Renal pelvis (tissue), 12 donors: Measurements from ENCODE around the gene IFT80. TPM values are rescaled to one million over a fixed set of nuclear protein-coding genes. Genes with fewer than 3 reads are reported as not detected.

Experiments used
- DNase-seq: peaks from one replicate; pipeline ENCODE4 v3.0.0-alpha.2; 2013
- long read RNA-seq, 16 experiments: transcript quantifications; one replicate each; lab custom pipeline, GENCODE V29; 2026
- polyA plus RNA-seq, 3 donors: library from polyadenylated mRNA; unstranded; fragments of 120-200 nt; gene quantifications; one replicate each; pipeline ENCODE4 v1.2.1, GENCODE V29; 2013; ENCODE audit not compliant: insufficient read length in 3 of 3

IFT80 gene
- polyA plus RNA-seq, result 10 to 100 TPM; 46.3 to 67.5 (median 66.8) TPM
- long read RNA-seq, donor 1, full-length matches to known transcripts, result 5 of 5 reads
- long read RNA-seq, donor 1, partial matches to known transcripts, result 0 of 5 reads
- long read RNA-seq, donor 1, other reads (novel, unspliced or antisense), result 0 of 5 reads
- long read RNA-seq, donor 2, full-length matches to known transcripts, result 3 of 17 reads
- long read RNA-seq, donor 2, partial matches to known transcripts, result 14 of 17 reads
- long read RNA-seq, donor 2, other reads (novel, unspliced or antisense), result 0 of 17 reads
- long read RNA-seq, donor 3, partial matches to known transcripts, result 0 of 2 reads
- long read RNA-seq, donor 3, other reads (novel, unspliced or antisense), result 0 of 2 reads
- long read RNA-seq, donor 4, full-length matches to known transcripts, result 9 of 25 reads
- long read RNA-seq, donor 4, partial matches to known transcripts, result 16 of 25 reads
- long read RNA-seq, donor 4, other reads (novel, unspliced or antisense), result 0 of 25 reads
- long read RNA-seq, donor 5, full-length matches to known transcripts, result 4 of 4 reads
- long read RNA-seq, donor 5, partial matches to known transcripts, result 0 of 4 reads
- long read RNA-seq, donor 5, other reads (novel, unspliced or antisense), result 0 of 4 reads
- long read RNA-seq, donor 6, full-length matches to known transcripts, result 13 of 33 reads
- long read RNA-seq, donor 6, partial matches to known transcripts, result 20 of 33 reads
- long read RNA-seq, donor 6, other reads (novel, unspliced or antisense), result 0 of 33 reads
- long read RNA-seq, donor 7, full-length matches to known transcripts, result 4 of 4 reads
- long read RNA-seq, donor 7, partial matches to known transcripts, result 0 of 4 reads
- long read RNA-seq, donor 7, other reads (novel, unspliced or antisense), result 0 of 4 reads
- long read RNA-seq, donor 8, full-length matches to known transcripts, result 6 of 6 reads
- long read RNA-seq, donor 8, partial matches to known transcripts, result 0 of 6 reads
- long read RNA-seq, donor 8, other reads (novel, unspliced or antisense), result 0 of 6 reads
- long read RNA-seq, donor 9, full-length matches to known transcripts, result 8 of 19 reads
- long read RNA-seq, donor 9, partial matches to known transcripts, result 11 of 19 reads
- long read RNA-seq, donor 9, other reads (novel, unspliced or antisense), result 0 of 19 reads
- long read RNA-seq, donor 10, full-length matches to known transcripts, result 12 of 18 reads
- long read RNA-seq, donor 10, partial matches to known transcripts, result 6 of 18 reads
- long read RNA-seq, donor 10, other reads (novel, unspliced or antisense), result 0 of 18 reads
- long read RNA-seq, donor 11, full-length matches to known transcripts, result 7 of 7 reads
- long read RNA-seq, donor 11, partial matches to known transcripts, result 0 of 7 reads
- long read RNA-seq, donor 11, other reads (novel, unspliced or antisense), result 0 of 7 reads
- long read RNA-seq, donor 12, full-length matches to known transcripts, result 11 of 38 reads
- long read RNA-seq, donor 12, partial matches to known transcripts, result 27 of 38 reads
- long read RNA-seq, donor 12, other reads (novel, unspliced or antisense), result 0 of 38 reads
- long read RNA-seq, donor 13, full-length matches to known transcripts, result 9 of 9 reads
- long read RNA-seq, donor 13, partial matches to known transcripts, result 0 of 9 reads
- long read RNA-seq, donor 13, other reads (novel, unspliced or antisense), result 0 of 9 reads
- long read RNA-seq, donor 14, result 0 reads
- long read RNA-seq, donor 15, full-length matches to known transcripts, result 9 of 15 reads
- long read RNA-seq, donor 15, partial matches to known transcripts, result 6 of 15 reads
- long read RNA-seq, donor 15, other reads (novel, unspliced or antisense), result 0 of 15 reads
- long read RNA-seq, donor 16, full-length matches to known transcripts, result 8 of 13 reads
- long read RNA-seq, donor 16, partial matches to known transcripts, result 5 of 13 reads
- long read RNA-seq, donor 16, other reads (novel, unspliced or antisense), result 0 of 13 reads

GRCh38 chr3:160399125-160400029 is at the start of gene IFT80, which contains the start of gene SMC4:
Gene IFT80 (minus strand): TSS chr3:160399225. CDS start chr3:160384600, 14,625 bp downstream.
Gene SMC4 (plus strand): TSS chr3:160399650. CDS start chr3:160400827, 1,177 bp downstream.
- peak; percentile 96 for DNase-seq

DNA sequence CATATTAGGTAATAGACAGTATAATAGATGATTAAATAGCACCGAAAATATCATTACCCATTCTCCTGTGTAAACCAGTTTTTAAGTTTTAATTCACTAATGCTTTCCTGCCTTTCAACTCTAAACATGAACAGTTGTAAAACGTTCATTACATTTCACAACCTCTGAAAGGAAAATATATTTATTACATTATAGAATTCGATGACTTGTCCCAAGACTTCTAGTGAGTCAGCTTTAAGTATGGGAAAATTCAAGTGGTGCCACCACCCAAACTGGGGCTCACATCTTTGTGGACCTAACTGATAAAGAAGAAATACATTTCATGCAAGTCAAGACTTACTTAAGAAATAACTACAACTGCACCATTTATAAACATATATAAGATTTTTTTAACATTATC is 48.5 kb upstream of the IFT80 start:
- no peak for DNase-seq

DNA sequence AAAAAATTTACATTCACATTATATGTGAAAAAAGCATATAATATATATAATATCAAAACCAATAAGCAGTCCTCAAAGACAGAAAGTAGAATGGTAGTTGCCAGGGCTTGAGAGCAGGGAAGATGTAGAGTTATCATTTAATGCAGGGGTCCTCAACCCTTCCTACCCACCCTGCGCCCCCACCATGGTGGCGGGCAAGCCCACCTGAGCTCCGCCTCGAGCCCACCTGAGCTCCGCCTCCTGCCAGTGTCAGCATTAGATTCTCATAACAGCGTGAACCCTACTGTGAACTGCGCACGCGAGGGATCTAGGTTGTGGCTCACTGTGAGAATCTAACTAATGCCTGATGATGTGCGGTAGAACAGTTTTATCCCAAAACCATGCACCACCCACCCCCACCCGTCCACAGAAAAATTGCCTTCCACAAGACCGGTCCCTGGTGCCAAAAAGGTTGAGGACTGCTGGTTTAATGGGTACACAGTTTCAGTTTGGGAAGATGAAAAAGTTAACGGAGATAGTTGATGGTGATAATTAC is 47.6 kb upstream of the IFT80 start:
- DNase-seq, result no peak

DNA sequence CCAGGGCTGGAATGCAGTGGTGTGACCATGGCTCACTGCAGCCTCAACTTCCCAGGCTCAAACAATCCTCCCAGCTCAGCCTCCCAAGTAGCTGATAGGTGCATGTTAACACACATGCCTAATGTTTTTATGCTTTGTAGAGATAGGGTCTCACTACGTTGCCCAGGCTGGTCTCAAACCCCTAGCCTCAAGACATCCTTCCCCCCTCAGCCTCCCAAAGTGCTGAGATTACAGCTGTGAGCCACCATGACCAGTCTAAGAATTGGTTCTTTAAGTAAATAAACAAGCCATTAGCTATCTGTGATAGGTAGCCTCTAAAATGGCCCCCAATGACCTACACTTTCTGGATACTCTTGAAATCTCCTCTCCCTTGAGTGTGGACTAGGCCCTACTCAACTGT is 46.8 kb upstream of the IFT80 start:
- DNase-seq, result no peak

GRCh38 chr3:160444411-160444810 is 45.4 kb upstream of the IFT80 start:
- DNase-seq, result no peak

- no peak for DNase-seq
These were observed 41.7 kb upstream of the IFT80 start for GRCh38 chr3:160440687-160441086.

- DNase-seq, result no peak
These were observed 38.0 kb upstream of the IFT80 start for GRCh38 chr3:160437083-160437455.

- no peak for DNase-seq
These were observed 36.7 kb upstream of the IFT80 start for GRCh38 chr3:160435747-160436146.

- DNase-seq, result no peak
These were observed 36.1 kb upstream of the IFT80 start for GRCh38 chr3:160435095-160435494.

- no peak for DNase-seq
These were observed 35.0 kb upstream of the IFT80 start for GRCh38 chr3:160434071-160434470.

GRCh38 chr3:160427832-160428424 is 28.9 kb upstream of the IFT80 start:
- DNase-seq, result no peak

DNA sequence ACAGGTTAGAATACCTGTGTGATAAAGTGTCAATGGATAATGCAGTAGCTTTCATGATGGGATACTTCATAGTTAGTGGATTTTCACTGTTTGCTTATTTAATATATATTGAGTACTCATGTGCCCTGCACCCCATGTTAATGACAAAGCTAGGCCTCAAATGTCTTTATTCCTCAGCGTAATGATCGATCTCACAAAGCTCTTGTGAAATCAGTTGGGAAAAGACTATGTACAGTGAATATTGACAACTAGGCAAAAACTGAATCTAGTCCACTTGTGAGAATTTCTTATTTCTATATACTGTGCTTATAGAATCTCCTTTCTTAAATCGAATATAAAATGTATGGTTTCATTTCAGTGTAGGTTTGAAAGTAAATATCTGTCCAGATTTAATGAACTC is 18.3 kb upstream of the IFT80 start:
- no peak for DNase-seq

DNA sequence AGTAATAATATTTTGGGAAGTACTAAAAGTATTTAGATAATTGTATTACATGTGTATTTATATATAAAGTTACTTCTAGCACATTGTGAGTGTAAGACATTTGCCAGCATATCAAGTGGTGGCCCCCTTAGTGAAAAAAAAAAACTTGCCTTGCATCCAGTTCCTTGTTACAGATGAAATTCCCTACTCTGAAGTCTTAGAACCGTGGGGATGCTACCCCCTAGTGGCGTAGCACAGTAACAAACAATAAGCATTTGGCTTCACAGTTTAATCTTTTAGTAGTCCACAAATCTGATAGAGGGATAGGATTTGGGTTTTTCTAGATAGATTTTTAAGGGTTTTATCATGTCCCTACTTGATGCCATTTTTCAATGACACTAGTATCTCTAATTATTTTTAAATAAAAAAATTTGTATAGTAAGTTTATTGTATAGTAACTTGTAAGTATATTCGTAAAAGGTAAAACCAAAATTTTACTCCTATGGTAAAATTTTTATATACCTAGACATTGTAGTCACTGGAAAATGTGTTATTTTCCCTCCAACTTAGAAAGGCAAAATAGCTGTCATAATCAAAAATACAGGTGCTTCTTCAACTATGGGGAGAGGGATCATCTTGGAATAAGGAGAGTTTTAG is 14.7 kb upstream of the IFT80 start:
- peak; percentile 71 for DNase-seq

DNA sequence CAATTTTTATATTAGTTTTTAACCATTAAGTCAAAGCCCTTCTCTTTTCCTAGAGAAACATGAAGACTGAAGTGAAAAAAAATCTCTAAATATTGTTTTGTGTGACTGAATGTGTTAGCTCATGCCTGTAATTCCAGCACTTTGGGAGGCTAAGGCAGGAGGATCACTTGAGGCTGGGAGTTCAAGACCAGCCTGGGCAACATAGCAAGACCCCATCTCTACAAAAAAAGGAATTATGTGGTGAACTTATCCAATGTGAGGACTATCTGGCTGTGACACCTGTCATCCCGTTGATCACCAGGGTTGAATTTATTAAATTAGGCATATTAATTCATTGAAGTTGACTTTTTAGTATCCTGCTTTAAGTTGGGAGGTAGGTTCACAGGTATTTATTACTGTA is 13.5 kb upstream of the IFT80 start:
- no peak for DNase-seq

GRCh38 chr3:160409812-160410610 is 11.0 kb upstream of the IFT80 start:
- DNase-seq, result no peak

GRCh38 chr3:160403796-160404470 is 4.9 kb upstream of the IFT80 start:
- DNase-seq, result no peak
